Omental fat pad (tissue), 4 donors: ENCODE measurements around the gene NXPE1. TPM values are rescaled to one million over a fixed set of nuclear protein-coding genes. Genes with fewer than 3 reads are reported as not detected.

Source experiments
- ATAC-seq: fragments of 150-250 bp; one replicate; pipeline ENCODE4 v1.9.1; 2016; ENCODE audit warnings: mild to moderate bottlenecking, moderate library complexity; ENCODE audit not compliant: low FRiP score
- DNase-seq: peaks from one replicate; pipeline ENCODE4 v3.0.0-alpha.2; 2019; ENCODE audit warnings: low spot score
- CTCF ChIP-seq, 3 donors: fragments of 450-650 bp; IDR thresholded peaks; one replicate each; pipeline ENCODE4 v1.5.1; 2016 to 2017; ENCODE audit warnings: antibody characterized with exemption in 3 of 3, mild to moderate bottlenecking in 3 of 3, moderate library complexity in 2 of 3
- total RNA-seq, 4 donors: library from RNA; depleted of rRNA; stranded (reverse); fragments of >200 nt; gene quantifications; one replicate each; pipeline ENCODE4 v1.1.0, GENCODE V29; 2016

The NXPE1 gene
- total RNA-seq, 4 donors from 2014 or later = not detected

DNA sequence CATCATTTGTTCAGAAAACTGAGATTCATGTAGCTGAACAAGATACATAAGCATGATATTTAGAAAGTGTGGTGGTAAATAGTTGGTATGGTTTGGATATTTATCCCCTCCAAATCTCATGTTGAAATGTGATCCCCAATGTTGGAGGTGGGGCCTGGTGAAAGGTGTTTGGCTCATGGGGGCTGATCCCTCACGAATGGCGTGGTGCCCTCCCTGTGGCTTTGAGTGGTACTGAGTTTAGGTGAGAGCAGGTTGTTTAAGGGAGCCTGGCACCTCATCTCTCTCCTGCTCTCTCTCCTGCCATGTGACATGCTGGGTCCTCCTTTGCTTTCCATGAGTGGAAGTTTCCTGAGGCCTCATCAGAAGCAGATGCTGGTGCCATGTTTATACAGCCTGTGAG is 48.1 kb downstream of the NXPE1 start:
- no peak for DNase-seq
- no peak for TF ChIP-seq CTCF (IDR thresholded peaks at IDR 0.05)
- ATAC-seq = no peak

GRCh38 chr11:114511079-114511478 is 48.6 kb downstream of the NXPE1 start:
- DNase-seq (no peak), ATAC-seq (no peak)
- TF ChIP-seq CTCF (IDR thresholded peaks at IDR 0.05) = no peak

- no peak for DNase-seq
- no peak for ATAC-seq
- TF ChIP-seq CTCF (IDR thresholded peaks at IDR 0.05) = no peak
Observed at GRCh38 chr11:114501901-114502300, 57.8 kb downstream of the NXPE1 start.

DNA sequence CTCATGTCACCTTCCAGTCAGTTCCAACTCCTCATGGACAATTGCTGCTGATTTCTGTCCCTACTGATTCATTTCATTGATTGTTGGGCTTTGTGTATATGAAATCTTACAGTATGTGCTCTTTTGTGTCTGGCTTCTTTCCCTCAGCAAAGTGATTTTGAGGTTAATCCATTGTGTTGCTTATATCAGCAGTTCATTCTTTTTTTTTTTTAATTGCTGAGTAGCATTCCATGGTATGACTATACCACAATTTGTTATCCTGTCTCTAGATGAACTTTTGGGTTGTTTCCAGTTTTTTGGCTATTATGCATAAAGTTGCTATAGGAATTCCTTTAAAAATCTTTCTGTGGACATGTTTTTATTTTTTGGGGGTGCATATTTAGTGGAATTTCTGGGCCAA is 59.9 kb downstream of the NXPE1 start:
- TF ChIP-seq CTCF (IDR thresholded peaks at IDR 0.05) = no peak
- no peak for DNase-seq
- ATAC-seq = no peak

GRCh38 chr11:114496915-114497314 is 62.8 kb downstream of the NXPE1 start:
- DNase-seq (no peak), ATAC-seq (no peak)
- no peak for TF ChIP-seq CTCF (IDR thresholded peaks at IDR 0.05)

- no peak for DNase-seq
- ATAC-seq = no peak
- no peak for TF ChIP-seq CTCF (IDR thresholded peaks at IDR 0.05)
Observed at GRCh38 chr11:114483929-114484328, 75.8 kb downstream of the NXPE1 start.

DNA sequence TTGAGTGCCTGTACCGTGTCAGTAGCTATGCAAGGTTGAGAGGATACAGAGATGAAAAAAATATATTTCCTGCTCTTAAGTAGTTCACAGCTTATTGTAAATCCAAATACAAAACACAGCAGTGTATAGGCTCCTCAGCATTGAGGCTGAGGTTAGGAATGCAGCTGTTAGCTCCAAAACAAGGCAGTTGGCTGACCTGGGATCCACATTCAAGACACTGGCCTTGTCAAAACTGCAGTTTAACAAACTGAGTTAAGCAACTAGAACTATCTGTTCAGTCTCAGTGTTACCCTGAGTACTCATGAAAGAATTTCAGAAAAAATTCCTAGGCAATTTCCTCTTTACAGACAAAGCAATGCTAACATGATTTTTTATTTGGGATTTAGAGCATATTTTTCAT is 77.6 kb downstream of the NXPE1 start:
- DNase-seq = no peak
- no peak for ATAC-seq
- no peak for TF ChIP-seq CTCF (IDR thresholded peaks at IDR 0.05)
